B cell (primary cell): ENCODE data around the gene SAMD4B. TPM values are rescaled to one million over a fixed set of nuclear protein-coding genes. Genes with fewer than 3 reads are reported as not detected.

Source experiments
- ATAC-seq: fragments of 200-7000 bp; cut with Tn5 transposase; one replicate; pipeline ENCODE4 v1.10.0; 2021; ENCODE audit warnings: low read depth, mild to moderate bottlenecking, moderate number of reproducible peaks, moderate library complexity
- CTCF ChIA-PET: fragments of 350-600 bp; sonication (Branson Sonifier 250); formaldehyde crosslinking; loops from one replicate; lab custom pipeline; 2021; ENCODE audit warnings: antibody characterized with exemption, inconsistent platforms; lab: Charles Lee
- POLR2A ChIA-PET: fragments of 350-600 bp; sonication (Branson Sonifier 250); formaldehyde crosslinking; loops from one replicate; lab custom pipeline; 2021; ENCODE audit warnings: antibody characterized with exemption; lab: Charles Lee
- DNase-seq: peaks from one replicate; pipeline ENCODE4 v3.0.0; 2013
- H2AFZ ChIP-seq: 2 replicates; pipeline ENCODE4 v1.6.1; 2012; ENCODE audit warnings: mild to moderate bottlenecking, low read depth, low read length; ENCODE audit not compliant: insufficient read depth, poor library complexity, severe bottlenecking
- H3K27ac ChIP-seq, 2 donors: 1 replicate in 1 of 2; 2 replicates in 1 of 2; pipeline ENCODE4 v1.5.1; 2012 to 2013; ENCODE audit warnings: low read length in 2 of 2, mild to moderate bottlenecking in 2 of 2, moderate library complexity in 1 of 2
- H3K27me3 ChIP-seq, 4 experiments: fragments of 200-600 bp in 1 of 4; sonication (generic) in 1 of 4; replicated peaks in 1 of 4; 1 replicate in 2 of 4; 2 replicates in 2 of 4; pipeline versions ENCODE4 v1.6.1 to v1.7.0; 2013 to 2016; ENCODE audit warnings: low read length in 3 of 4, mild to moderate bottlenecking in 2 of 4, mixed read lengths in 1 of 4, moderate library complexity in 1 of 4; ENCODE audit not compliant: insufficient read depth in 4 of 4, control insufficient read depth in 3 of 4; ENCODE audit errors: control extremely low read depth in 1 of 4
- H3K36me3 ChIP-seq, 2 experiments: replicated peaks in 1 of 2; 1 replicate in 1 of 2; 2 replicates in 1 of 2; pipeline versions ENCODE4 v1.6.1 to v1.7.1; 2013; ENCODE audit warnings: low read length in 1 of 2; ENCODE audit not compliant: insufficient read depth in 2 of 2, control insufficient read depth in 1 of 2; ENCODE audit errors: control extremely low read depth in 1 of 2, extremely low read depth in 1 of 2
- H3K4me1 ChIP-seq, 2 donors: fragments of 200-600 bp in 1 of 2; sonication (generic) in 1 of 2; 1 replicate in 1 of 2; 2 replicates in 1 of 2; pipeline versions ENCODE4 v1.5.1 to v1.6.1; 2013 to 2017; ENCODE audit warnings: low read length in 2 of 2; ENCODE audit not compliant: control insufficient read depth in 2 of 2, insufficient read depth in 2 of 2
- H3K4me2 ChIP-seq: replicated peaks from 2 replicates; pipeline ENCODE3; 2012; ENCODE audit warnings: mild to moderate bottlenecking, low read depth, low read length; ENCODE audit not compliant: poor library complexity, severe bottlenecking
- H3K4me3 ChIP-seq, 5 experiments: fragments of 200-600 bp in 1 of 5; sonication (generic) in 1 of 5; 1 replicate in 3 of 5; 2 replicates in 2 of 5; pipeline versions ENCODE4 v1.5.1 to v1.7.0; 2011 to 2016; ENCODE audit warnings: low read length in 4 of 5, mild to moderate bottlenecking in 4 of 5, low read depth in 2 of 5, control low read depth in 1 of 5, moderate library complexity in 1 of 5; ENCODE audit not compliant: insufficient read depth in 1 of 5; ENCODE audit errors: control extremely low read depth in 1 of 5, extremely low read depth in 1 of 5
- H3K79me2 ChIP-seq: fragments of 200-600 bp; sonication (generic); one replicate; pipeline ENCODE4 v1.6.0; 2016; ENCODE audit warnings: low read length; ENCODE audit not compliant: control insufficient read depth, insufficient read depth
- H3K9ac ChIP-seq: fragments of 200-600 bp; sonication (generic); 2 replicates; pipeline ENCODE4 v1.6.1; 2017; ENCODE audit warnings: mild to moderate bottlenecking, low read length, moderate library complexity
- H3K9me3 ChIP-seq, 3 donors: one replicate each; pipeline versions ENCODE4 v1.6.1 to v1.7.1; 2013; ENCODE audit warnings: low read length in 2 of 3; ENCODE audit not compliant: control insufficient read depth in 2 of 3, insufficient read depth in 1 of 3; ENCODE audit errors: control extremely low read depth in 1 of 3
- H4K20me1 ChIP-seq: 2 replicates; pipeline ENCODE4 v1.6.0; 2012; ENCODE audit warnings: mild to moderate bottlenecking, low read length; ENCODE audit not compliant: insufficient read depth, control insufficient read depth, poor library complexity, severe bottlenecking
- H3K27ac Mint-ChIP-seq: one replicate; pipeline ENCODE4 v1.8.0; 2021; ENCODE audit warnings: mixed read lengths
- H3K27me3 Mint-ChIP-seq: one replicate; pipeline ENCODE4 v1.8.0; 2021; ENCODE audit warnings: mixed read lengths
- H3K4me1 Mint-ChIP-seq: one replicate; pipeline ENCODE4 v1.8.0; 2021; ENCODE audit warnings: mixed read lengths
- H3K4me3 Mint-ChIP-seq: one replicate; pipeline ENCODE4 v1.8.0; 2021; ENCODE audit warnings: mixed read lengths
- H3K9me3 Mint-ChIP-seq: one replicate; pipeline ENCODE4 v1.8.0; 2022; ENCODE audit warnings: mixed read lengths; ENCODE audit not compliant: insufficient read depth
- CTCF ChIP-seq: fragments of 200-600 bp; IDR thresholded peaks from one replicate; pipeline ENCODE4 v1.8.0; 2022; ENCODE audit warnings: antibody characterized with exemption, mild to moderate bottlenecking
- EZH2 ChIP-seq: IDR thresholded peaks from 2 replicates; pipeline ENCODE4 v1.6.1; 2012; ENCODE audit warnings: borderline replicate concordance, low read depth, mild to moderate bottlenecking, moderate library complexity, low read length; ENCODE audit not compliant: insufficient read depth, poor library complexity, severe bottlenecking
- WGBS: methylation state at CpG from one replicate; pipeline ENCODE4 v1.1.5; 2013; ENCODE audit warnings: missing lambda C conversion rate; ENCODE audit not compliant: insufficient coverage; 5-methylcytosine and 5-hydroxymethylcytosine counted together
- intact Hi-C: fragments of 100-400 bp; cut with micrococcal nuclease; formaldehyde crosslinking; loops from one replicate; pipeline ENCODE4 v1.10.0; 2022
- polyA plus RNA-seq: library from polyadenylated mRNA; depleted of rRNA; stranded (reverse); fragments of >200 nt; gene quantifications from 2 replicates; pipeline ENCODE4 v1.2.3, GENCODE V29; 2012
- total RNA-seq, 2 donors: library from RNA; stranded (reverse); fragments of 120-200 nt in 1 of 2; gene quantifications; 1 replicate in 1 of 2; 2 replicates in 1 of 2; pipeline versions ENCODE4 v1.2.3 to v1.2.4, GENCODE V29; 2013 to 2022

The SAMD4B gene
- total and polyA plus RNA-seq, 2 donors (not counting 1 experiment from before 2014, with no cell fraction given) = 87.3 to 90.0 TPM

- Histone ChIP-seq H3K4me3 (no peak overlapping the region), H3K27ac (no peak overlapping the region), H3K9ac (no peak overlapping the region), H3K4me2 (no peak overlapping the region), H4K20me1 (peaks cover 39% of the 10 kb centered on the region), H2AFZ (no peak overlapping the region), H3K36me3 (peaks cover 0 to 48% of the 10 kb centered on the region in 2 experiments), H3K27me3 (no peaks in the 10 kb centered on the region), H3K4me1 (peaks cover 21 to 33% of the 10 kb centered on the region in 2 donors), H3K79me2 (peaks cover 74% of the 10 kb centered on the region), H3K9me3 (no peaks in the 10 kb centered on the region)
- ChIA-PET CTCF (interaction anchor here (1.1 kb wide), 1 partner anchor 152 kb away, joined by 3 read pairs; no protein-coding TSS in a partner anchor), POLR2A (no interaction called here)
- Mint-ChIP-seq H3K9me3 (no peaks in the 10 kb centered on the region), H3K4me1 (peaks cover 66% of the 10 kb centered on the region), H3K27me3 (no peaks in the 10 kb centered on the region), H3K27ac (no peak overlapping the region), H3K4me3 (no peak overlapping the region)
- DNase-seq (no peak), ATAC-seq (no peak)
- intact Hi-C loops = no loop called here
- 100% methylated on average over 2 of the region's 4 CpGs for WGBS
- TF ChIP-seq CTCF = no peak
- no peak for TF ChIP-seq EZH2
Observed at GRCh38 chr19:39347332-39348164, 5.3 kb downstream of the SAMD4B start.

GRCh38 chr19:39349326-39349725 is 7.1 kb downstream of the SAMD4B start:
- WGBS = no CpG with 5 or more reads among the region's 4 CpGs
- H3K4me3 Mint-ChIP-seq = no peak overlapping the region
- intact Hi-C loops = no loop called here

More at GRCh38 chr19:39349326-39349725, 7.1 kb downstream of the SAMD4B start:
- Histone ChIP-seq H4K20me1 (peaks cover 35% of the 10 kb centered on the region), H3K27me3 (no peaks in the 10 kb centered on the region), H3K4me1 (peaks cover 10 to 17% of the 10 kb centered on the region in 2 donors), H3K27ac (no peak overlapping the region), H3K79me2 (peaks cover 61% of the 10 kb centered on the region), H2AFZ (no peak overlapping the region), H3K9ac (no peak overlapping the region), H3K4me3 (no peak overlapping the region), H3K9me3 (no peaks in the 10 kb centered on the region), H3K4me2 (no peak overlapping the region), H3K36me3 (peaks cover 2 to 54% of the 10 kb centered on the region in 2 experiments)
- Mint-ChIP-seq H3K27ac (no peak overlapping the region), H3K4me1 (peaks cover 52% of the 10 kb centered on the region), H3K27me3 (no peaks in the 10 kb centered on the region), H3K9me3 (no peaks in the 10 kb centered on the region)
- DNase-seq (no peak), ATAC-seq (no peak)
- TF ChIP-seq CTCF (no peak), EZH2 (no peak)
- POLR2A ChIA-PET = no interaction called here
- CTCF ChIA-PET = interaction anchor here (2.5 kb wide), 1 partner anchor 49 kb away, joined by 7 read pairs; no protein-coding TSS in a partner anchor
